CD4-positive, alpha-beta T cell treated with Interleukin-1 beta for 1 hour (primary cell): ENCODE data around the gene ACBD7.

ENCODE experiments used
- DNase-seq, 2 donors: peaks; one replicate each; pipeline ENCODE4 v3.0.0-alpha.2; 2020 to 2022

The ACBD7 gene

DNA sequence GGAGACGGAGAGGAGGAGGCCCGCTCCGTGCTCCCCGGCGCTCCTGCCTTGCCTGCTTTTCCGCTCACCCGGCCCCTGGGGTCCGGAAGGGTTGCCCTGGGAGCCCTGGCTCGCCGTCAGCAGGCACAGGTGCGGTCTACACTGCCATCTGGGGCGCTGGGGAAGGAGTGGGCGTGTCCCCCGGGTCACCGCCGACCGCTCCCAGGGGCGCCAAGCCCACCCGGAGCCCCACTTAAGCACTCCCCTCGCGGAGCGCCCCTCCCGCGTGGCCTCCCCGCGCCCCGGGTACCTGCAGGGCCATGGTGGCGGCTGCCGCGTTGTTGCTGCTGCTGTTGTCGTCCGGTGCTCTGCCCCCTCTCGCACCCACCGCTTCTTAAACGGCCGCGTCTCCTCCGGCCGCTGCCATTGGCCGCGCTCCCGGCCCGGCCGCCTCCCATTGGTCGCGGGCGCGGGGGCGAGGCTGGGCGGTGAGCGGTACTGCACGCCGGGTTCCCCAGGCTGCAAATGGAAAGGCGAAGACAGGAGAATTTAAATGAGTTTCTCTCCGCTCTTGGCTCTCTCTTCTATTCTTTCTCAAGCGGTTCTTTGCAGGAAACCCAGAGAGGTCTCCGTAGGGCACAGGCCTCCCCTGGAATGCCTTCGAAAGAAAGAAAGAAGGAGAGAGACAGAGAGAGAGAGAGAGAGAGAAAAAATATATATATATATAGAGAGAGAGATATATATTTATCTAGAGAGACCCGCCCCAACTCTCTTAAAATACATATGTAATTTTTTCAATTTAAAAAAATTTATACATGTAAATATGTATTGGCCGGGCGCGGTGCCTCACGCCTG lies at the start of gene ACBD7:
Gene ACBD7, minus strand, starts transcription at position 349 of the 834 bp plus-strand sequence. Its CDS starts 48 bp downstream, at position 301.
- DNase-seq, result peak; percentile 78 to 80

DNA sequence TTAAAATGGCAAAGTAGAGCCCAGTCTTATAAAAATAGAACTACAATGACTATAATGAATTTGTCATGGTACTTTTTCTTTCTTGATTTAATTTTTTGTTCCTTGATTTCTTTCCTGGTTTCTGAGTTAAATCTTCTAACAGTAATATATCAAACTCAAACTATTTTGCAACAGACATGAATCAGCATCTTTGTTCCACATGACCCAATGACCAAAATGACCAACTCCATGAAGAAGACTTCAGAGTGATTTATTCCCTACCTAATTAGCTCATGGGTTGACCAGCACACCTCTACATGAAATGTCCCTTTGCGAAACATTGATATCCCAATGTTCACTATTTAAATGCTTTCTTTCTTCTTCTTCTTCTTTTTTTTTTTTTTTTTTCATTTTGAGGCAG lies 49.1 kb upstream of the ACBD7 start:
- DNase-seq, result no peak

DNA sequence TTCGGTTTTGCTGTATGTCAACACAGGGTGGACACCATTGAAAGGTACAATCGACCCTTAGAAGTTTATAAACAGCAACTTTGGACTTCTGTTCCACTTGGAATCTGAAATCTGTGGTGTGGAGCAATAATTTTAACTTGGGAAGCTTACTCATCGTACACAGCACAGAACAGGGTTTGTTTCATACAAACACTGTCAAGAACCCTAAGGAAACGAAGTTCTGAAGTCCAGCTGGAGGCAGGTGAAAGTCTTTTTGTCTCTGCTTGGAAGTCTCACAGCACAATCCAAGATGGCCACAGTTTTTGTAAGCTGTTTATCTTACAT lies 48.4 kb upstream of the ACBD7 start:
- DNase-seq, result no peak

DNA sequence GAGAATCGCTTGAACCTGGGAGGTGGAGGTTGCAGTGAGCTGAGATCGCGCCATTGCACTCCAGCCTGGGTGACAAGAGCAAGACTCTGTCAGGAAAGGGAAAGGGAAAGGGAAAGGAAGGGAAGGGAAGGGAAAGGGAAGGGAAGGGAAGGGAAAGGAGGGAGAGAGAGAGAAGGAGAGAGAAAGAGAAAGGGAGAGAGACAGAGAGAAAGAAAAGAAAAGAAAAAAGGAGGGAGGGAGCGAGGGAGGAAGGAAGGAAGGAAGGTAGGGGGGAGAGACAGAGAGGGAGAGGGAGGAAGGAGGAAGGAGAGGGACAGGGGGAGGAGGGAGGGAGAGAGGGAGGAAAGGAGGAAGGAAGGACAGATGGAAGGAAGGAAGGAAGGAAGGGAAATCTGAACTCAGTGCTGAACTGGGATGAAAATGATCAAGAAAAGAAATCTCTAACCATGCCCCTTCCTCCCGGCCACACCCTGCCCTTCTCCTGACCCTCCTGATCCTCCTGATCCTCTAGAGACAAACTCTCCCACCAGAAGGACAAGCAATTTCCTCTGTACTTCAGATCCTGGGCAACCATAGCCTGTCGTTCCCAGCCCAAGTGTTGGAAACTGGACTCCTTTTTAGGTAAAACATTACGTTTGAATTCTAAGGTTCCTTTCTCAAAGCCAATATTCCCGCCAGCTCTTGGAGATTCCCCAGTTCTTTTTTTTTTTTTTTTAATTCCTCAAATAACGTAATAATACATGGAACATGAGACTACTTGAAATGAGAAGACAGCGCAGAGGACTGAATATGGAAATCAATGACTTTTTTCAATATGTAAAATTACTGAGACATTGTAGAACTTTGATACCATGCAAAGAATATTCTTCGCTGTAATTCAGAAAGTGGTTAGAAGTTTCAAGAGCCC lies 47.8 kb upstream of the ACBD7 start:
- no peak for DNase-seq

DNA sequence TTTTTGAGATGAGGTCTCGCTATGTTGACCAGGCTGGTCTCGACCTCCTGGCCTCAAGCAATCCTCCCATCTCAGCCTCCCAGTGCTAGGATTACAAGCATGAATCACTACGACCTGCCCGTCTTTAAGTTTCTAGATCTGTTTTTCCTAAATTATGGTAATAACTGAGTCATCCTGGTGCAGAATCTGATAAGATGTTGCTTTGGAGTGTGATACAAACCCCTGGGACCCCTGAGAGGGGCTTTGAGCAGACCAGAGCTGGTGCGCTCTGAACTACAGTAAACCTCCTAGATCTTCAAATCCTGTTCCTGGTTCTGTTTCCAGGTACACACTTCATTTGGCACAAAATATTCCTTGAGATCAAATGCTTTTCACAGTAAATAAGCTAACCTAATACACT lies 42.8 kb upstream of the ACBD7 start:
- DNase-seq, result no peak

DNA sequence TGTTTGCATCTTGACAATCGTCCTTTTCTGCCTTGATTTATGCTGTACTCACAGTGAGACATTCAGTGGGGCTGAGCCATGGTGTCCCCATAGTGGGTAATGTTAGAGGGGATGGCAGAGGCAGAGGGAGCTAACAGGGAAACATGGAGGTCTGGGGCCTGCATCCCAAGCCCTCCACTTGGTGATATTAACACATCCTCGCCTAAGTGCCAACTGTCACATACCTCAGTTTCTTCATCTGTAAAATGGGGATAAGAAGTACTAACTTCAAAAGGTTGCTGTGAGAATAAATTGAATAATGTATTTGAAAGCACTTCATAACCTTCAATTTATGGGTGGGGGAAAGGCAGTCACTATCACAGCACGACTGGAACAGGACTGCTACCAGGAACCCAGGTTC lies 36.3 kb upstream of the ACBD7 start:
- DNase-seq, result no peak

DNA sequence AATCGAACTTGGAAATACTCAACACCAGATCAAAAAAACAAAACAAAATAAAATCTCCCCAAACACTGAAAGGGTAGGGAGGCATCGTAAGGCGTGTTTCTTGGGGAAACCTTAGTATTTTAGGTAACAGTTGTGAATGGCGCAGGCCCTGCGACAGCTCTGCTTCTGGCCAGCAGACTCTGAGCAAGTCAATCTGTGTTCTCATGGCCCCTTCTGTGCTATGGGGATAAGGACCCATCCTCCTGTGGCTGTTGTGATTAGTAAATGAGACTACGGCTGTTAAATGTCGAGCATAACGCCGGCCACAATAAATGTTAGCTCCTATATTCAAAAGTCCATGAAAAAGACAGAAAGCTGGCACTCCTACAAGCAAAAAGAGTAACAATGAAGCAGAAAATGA lies 35.6 kb upstream of the ACBD7 start:
- no peak for DNase-seq

DNA sequence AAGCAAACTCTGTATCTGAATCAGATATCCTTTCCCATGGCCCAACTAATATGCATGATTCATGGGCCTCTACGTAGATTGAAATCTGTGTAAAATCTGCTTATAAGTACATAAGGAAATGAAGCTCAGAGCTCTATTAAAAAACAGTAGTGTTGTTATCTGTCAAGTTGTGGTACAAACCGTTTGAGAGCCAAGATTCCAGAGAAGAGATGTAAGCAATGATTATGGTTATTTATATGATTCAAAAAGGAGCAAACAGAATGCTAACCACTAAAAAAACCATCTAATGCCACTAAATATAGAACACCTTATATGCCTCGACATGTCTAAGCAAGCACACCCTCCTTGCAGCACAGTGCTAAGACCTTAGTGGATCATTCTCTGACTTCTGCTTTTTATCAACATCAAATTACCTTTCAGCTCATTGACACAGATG lies 35.2 kb upstream of the ACBD7 start:
- no peak for DNase-seq

DNA sequence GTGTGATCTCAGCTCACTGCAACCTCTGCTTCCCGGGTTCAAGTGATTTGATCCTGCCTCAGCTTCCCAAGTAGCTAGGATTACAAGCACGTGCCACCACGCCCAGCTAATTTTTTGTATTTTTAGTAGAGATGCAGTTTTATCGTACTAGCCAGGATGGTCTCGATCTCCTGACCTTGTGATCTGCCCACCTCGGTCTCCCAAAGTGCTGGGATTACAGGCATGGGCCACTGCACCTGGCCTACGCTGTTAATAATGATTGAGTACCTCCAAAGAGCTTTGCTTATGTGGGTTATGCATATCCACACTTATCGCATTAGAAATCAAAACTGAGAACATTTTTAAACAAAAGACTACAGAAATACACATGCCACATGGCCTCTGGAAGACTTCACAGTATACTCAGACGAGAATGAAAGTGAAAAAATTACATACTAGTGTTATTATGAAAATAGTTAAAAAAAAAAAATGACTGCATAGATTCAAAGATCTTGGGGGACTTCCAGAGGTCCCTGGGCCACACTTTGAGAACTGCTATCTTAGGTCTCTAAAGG lies 34.0 kb upstream of the ACBD7 start:
- DNase-seq, result no peak

DNA sequence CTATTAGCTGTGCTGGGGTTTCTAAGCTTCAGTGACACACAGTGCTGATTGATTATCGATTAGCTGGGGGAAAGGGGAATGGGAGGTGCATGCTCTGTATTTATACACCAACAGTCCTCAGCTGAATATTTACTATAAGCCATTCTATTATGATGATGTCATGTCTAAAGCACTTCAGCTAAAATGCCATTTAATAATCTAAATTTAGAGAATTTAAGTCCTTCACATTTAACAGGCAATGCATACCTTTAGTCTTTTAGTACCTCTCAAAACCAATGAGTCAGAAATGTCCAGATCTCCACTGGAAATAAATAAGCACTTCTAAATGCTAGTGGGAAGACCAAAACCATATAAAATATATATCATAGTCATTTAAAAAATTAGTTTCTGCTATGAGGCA lies 33.1 kb upstream of the ACBD7 start:
- no peak for DNase-seq

DNA sequence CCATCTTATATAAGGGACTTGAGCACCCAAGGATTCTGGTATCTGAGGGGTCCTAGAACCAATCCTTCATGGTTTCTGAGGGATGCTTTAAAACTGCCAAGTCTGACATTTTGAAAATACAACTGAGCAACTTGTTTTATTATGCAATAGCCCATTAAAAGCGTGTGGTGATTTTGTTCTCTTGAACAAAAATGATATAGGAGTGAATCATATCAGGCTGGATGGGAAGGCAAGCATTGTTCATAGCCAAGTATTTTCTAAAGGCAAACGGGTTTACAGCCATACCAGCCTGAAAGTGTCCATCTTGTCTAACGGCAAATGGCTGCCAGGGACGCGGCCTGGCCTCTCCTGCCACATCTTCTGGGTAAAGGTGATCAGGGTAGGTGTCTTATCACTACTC lies 31.9 kb upstream of the ACBD7 start:
- no peak for DNase-seq

DNA sequence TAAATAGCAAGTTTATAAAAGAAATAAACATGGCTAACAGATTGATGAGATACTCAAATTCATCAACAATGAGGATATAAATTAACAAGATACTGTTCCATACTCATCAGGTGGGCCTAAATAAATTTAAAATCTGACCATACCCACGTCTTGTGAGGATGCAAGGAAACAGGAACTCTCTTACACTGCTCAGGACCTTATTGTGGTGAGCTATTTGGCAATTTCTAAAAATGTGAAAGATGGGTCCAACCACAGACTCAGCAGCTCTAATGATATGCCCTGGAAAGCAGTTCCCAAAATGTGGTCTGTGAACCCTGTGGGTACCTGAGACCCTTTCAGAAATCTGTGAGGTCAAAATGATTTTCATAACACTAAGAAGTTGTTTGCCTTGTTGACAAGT lies 30.0 kb upstream of the ACBD7 start:
- no peak for DNase-seq

DNA sequence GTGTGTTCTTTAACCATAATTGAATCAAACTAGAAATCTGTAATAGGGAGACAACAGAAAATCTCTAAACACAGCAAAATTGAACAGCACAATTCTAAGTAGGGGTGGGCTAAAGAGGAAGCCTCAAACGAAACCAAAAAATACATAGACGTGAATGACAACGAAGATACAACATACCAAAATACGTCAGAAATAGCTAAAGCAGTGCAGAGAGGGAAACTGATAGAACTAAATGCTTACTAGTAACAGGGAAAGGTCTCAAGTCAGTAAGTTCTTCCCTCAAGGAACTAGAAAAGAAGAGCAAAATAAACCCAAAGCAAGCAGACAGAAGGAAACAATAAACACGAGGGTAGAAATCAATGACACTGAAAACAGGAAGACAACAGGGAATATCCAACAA lies 27.6 kb upstream of the ACBD7 start:
- DNase-seq, result no peak

DNA sequence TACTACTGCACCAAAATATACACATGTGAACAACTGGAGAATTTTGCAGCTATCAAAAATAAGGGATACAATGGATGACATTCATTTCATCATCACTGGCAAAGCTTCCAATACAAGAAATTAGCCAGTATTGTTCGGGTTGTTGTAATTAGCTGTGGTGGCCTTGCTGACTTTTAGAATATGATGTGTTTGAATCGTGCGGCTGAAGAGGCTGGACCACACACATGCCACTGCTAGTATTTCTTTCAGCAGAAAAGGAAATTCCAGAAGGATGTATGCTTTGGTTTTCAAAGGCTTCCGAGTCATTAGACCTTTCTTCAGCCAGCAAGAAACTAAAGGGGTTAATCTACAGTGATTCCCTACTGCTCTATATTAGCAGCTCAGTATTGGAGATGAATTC lies 25.2 kb upstream of the ACBD7 start:
- DNase-seq, result no peak

DNA sequence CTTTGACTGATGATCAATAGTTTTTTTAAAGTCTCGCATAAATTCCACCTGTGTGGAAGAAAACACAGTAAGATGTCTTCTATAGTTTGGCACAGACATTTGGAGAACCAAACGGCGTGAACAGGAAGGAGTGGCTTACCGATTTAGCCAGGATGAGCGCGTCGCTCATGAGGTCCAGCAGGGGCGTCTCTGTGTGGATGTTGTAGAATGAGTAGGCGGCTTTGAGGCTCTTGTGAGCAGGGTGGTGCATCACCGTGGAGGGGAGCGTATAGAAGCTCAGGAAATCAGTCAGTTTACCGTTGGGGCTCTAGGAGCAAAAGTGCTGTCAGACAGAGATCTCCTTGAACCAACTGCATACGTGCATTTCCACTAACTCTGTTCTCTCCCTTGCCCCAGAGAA lies 24.1 kb upstream of the ACBD7 start:
- DNase-seq, result no peak

DNA sequence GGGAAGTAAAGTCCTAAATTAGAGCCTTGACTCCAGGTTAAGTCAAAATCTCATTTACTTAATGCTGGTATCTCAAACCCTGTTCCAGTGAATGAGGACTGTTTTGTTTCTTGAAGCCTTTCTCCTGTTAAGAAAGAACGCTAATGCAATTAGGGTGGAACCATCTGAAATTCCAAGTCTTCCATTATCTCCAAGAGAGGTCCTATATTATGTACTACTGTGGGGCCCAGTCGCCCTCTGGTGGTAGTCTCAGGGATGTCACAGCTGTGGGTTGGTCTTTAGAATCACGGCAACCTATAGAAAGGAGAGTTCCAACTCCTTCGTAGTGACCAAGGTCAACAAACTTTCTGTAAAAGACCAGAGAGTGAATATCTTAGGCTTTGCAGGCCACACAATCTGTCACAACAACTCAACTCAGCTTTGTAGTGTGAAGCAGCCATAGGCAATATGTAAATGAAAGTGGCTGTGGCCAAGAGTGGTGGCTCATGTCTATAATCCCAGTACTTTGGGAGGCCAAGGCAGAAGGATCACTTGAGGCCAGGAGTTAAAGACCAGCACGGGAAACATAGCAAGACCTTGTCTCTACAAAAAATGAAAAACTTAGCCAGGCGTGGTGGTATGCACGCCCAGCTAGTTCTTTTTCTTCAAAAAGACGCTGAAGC lies 17.9 kb upstream of the ACBD7 start:
- DNase-seq, result peak; percentile 66 to 69

DNA sequence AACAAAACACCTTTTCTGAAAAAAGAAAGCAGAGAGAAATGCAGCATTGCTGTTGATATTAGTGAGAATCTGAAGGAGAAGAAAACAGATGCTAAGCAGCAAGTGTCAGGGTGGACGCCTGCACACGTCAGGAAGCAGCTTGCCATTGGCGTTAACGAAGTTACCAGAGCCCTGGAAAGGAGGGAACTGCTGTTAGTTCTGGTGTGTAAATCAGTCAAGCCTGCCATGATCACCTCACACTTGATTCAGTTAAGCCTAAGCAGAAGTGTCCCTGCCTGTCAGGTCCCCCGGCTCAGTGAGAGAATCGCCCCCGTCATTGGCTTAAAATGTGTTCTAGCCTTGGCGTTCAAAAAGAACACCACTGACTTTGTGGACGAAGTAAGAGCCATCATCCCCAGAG lies 14.9 kb upstream of the ACBD7 start:
- DNase-seq, result no peak

DNA sequence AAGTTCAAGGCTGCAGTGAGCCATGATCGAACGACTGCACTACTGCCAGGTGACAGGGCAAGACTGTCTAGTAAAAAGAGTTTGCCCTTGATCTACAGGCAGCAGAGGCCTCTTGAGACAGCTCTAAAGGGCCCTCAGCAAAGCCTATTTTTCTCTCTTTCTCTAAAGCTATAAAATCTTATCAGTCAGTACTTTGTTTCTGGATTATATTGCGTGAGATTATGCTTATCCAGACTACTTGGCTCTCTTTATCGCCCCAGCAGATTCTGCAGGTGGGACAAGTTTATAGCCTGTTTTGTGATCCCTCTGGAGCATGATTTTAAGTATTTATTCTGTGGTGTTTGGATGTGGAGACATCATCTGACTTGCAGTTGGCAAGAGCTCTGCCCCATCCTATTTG lies 11.3 kb upstream of the ACBD7 start:
- DNase-seq, result no peak

DNA sequence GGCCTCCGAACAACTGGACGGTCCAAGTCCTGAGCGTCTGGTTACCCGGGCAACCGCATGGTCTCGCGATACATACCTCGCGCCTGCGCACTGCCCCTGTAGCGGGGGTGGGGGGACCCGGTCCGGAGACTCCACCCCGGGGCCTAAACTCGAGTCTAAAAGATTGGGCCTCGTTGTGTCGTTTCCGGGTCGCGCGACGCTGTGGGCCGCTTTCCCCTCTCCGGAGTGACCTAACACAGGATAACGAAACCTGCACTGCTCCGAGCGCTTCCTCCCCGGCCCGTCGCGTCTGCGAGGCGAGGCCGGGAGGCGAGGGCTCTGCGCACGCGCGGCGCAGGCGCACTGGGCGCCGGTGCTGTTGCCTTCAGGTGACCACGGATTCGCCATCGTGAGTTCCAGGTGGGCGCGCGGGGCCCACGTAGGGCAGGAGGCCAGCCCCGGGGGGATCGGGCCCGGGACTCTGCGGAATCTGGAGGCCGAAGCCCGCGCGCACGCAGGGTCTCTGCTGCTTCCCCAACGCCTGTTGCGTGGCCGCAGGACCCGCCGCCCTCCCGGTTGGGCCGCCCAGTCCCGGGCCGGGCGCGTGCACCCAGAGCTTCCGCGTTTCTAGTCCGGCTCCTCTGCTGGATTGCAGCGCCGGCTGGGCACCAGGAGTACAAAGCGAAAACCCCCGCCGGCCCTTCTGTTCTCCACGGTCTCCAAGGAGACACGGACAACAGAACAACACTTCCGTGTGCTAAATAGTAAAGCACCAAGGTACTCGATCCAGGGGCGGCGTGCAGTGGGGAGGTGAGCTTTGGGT lies 8.6 kb upstream of the ACBD7 start, which contains the start of gene RPP38:
Gene RPP38, plus strand, starts transcription at position 345 of the 802 bp plus-strand sequence. CDS start 5,960 bp downstream, outside the sequence.
- DNase-seq, result peak; percentile 93 to 94

DNA sequence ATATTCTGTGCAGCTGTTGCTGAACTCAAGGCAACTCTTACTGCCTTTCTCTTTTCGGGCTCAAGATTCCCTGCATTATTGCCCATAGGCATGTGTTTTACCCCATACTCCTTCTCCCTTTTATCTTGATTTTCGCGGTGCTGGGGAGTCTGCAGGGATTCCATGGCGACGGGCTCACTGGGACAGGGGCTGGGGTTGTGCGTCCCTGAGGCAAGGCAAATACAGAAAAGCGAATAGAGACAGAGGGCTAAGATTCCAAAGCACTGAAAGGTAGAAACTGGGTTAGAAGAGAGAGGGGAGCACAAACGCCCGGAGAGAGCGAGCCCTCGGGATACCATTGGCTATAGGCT lies 8.1 kb upstream of the ACBD7 start:
- no peak for DNase-seq

DNA sequence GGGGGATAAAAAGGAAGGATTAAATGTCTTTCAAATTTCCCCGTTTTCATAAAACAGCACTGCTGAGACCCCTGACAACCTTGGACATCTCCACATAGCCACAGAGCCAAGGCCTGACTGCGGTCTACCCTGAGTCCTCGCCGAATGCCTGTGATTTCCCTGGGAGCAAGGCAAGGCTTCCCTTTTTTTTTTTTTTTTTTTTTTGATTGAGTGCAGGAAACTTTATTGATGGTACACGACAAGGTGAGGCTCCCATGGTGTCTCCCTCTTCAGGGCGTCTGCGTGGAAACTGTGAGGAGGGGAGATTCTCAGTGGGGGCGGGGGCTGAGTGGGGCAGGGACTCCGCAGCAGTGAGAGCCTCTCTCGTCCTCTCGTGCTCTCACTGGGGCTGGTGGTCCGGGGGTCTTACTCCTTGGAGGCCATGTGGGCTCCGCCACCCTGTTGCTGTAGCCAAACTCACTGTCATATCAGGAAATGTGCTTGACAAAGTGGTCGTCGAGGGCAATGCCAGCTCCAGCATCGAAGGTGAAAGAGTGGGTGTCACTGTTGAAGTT lies 4.4 kb upstream of the ACBD7 start:
- DNase-seq, result no peak

DNA sequence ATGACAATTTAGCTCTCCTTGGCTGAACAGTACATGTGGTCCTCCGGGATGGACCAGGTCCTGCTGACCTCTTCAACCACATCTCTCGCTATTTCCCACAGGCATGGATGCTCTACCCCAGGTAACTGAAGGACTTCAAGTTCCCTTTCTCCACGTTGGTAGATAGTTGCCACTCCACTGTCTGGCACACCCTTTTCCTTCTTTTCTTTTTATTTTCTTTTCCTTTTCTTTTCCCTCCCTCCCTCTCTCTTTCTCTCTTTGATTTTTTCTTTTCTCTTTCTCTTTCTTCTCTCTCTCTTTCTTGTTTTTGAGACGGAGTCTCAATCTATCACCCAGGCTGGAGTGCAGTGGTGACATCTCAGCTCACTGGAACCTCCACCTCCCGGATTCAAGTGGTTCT lies 2.8 kb upstream of the ACBD7 start:
- DNase-seq, result no peak
